HFFc6 (cell line): Measurements from ENCODE around the gene PDE1A. TPM values are rescaled to one million over a fixed set of nuclear protein-coding genes. Genes with fewer than 3 reads are reported as not detected.

Source experiments
- DNase-seq: peaks from one replicate; pipeline ENCODE4 v3.0.0-alpha.2; 2018
- H3K27ac Mint-ChIP-seq: 2 replicates; pipeline ENCODE4 v1.8.0; 2020; ENCODE audit warnings: mild to moderate bottlenecking, mixed read lengths
- H3K27me3 Mint-ChIP-seq: 2 replicates; pipeline ENCODE4 v1.8.0; 2021; ENCODE audit warnings: mild to moderate bottlenecking, moderate library complexity, mixed read lengths; ENCODE audit not compliant: insufficient read depth
- H3K36me3 Mint-ChIP-seq: 2 replicates; pipeline ENCODE4 v1.8.0; 2021; ENCODE audit warnings: low read depth, mixed read lengths
- H3K4me1 Mint-ChIP-seq: 2 replicates; pipeline ENCODE4 v1.8.0; 2020; ENCODE audit warnings: low read depth, mixed read lengths
- H3K4me3 Mint-ChIP-seq: 2 replicates; pipeline ENCODE4 v1.8.0; 2020; ENCODE audit warnings: mild to moderate bottlenecking, moderate library complexity, mixed read lengths
- H3K9me3 Mint-ChIP-seq: 2 replicates; pipeline ENCODE4 v1.8.0; 2020; ENCODE audit warnings: mild to moderate bottlenecking, mixed read lengths
- total RNA-seq, 6 experiments: library from RNA; stranded (reverse); fragmentation: NEBNext Ultra II Directional; extraction: Animal tissue kit (Norgen Biotek cat#: 25700); gene quantifications; 2 replicates in 1 of 6; 3 replicates in 5 of 6; pipeline ENCODE4 v1.2.3, GENCODE V29; 2021
- TF ChIP-seq, protein P1 (sequence below): fragments of 200-600 bp; sonication (generic); IDR thresholded peaks from 2 replicates; pipeline ENCODE4 v1.5.0; 2021; ENCODE audit warnings: antibody characterized with exemption, mild to moderate bottlenecking

PDE1A gene
- total RNA-seq, 6 experiments from 2014 or later, result 2.7 to 8.0 (median 3.9) TPM

DNA sequence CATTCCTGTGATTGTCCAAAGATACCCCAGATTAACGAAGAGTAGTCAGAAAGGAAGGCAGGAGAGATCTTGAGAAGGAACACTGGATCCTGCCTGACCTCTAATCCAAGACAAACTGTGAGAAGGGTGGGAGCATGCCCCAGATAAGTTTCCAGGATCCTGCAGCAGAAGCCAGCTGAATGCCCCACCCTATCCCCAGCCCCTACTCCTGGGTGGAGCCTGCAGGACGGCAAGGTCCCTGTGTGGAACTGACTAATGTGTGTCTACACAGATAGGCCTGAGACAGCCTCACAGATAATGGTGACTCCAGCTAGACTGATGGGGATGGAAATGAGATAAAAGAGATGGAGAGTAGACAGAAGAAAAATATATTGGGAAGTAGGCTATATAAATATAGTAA, 174.3 kb downstream of the PDE1A start:
- Mint-ChIP-seq H3K4me3 (no peak overlapping the region), H3K27me3 (peaks cover 4% of the 10 kb centered on the region; the same call in 1 of the 2 replicates), H3K36me3 (peaks cover 4% of the 10 kb centered on the region; the same call in 1 of the 2 replicates), H3K27ac (no peak overlapping the region), H3K9me3 (no peaks in the 10 kb centered on the region), H3K4me1 (no peaks in the 10 kb centered on the region)
- DNase-seq, result no peak
- TF ChIP-seq, protein P1, sequence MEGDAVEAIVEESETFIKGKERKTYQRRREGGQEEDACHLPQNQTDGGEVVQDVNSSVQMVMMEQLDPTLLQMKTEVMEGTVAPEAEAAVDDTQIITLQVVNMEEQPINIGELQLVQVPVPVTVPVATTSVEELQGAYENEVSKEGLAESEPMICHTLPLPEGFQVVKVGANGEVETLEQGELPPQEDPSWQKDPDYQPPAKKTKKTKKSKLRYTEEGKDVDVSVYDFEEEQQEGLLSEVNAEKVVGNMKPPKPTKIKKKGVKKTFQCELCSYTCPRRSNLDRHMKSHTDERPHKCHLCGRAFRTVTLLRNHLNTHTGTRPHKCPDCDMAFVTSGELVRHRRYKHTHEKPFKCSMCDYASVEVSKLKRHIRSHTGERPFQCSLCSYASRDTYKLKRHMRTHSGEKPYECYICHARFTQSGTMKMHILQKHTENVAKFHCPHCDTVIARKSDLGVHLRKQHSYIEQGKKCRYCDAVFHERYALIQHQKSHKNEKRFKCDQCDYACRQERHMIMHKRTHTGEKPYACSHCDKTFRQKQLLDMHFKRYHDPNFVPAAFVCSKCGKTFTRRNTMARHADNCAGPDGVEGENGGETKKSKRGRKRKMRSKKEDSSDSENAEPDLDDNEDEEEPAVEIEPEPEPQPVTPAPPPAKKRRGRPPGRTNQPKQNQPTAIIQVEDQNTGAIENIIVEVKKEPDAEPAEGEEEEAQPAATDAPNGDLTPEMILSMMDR, result no peak

DNA sequence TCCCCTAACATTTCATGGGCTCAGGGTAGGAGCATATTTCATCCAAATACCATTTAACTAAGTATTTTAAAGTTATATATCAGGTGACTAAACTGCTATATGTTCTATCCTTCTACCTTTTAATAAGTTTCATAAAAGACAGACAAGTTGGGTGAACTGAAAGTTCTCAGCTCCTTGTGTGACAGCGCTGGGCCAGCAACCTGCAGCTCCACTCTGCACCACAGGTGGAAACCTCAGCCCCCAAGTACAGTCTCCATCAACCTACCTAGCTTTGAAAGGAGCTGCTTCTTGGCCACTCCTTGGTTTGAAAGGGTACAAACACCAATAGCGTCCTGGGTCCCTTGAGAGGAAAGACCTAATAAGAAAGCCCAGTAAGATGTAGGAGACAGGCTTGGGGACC, 177.9 kb downstream of the PDE1A start:
- H3K36me3 Mint-ChIP-seq, result no peaks in the 10 kb centered on the region
- H3K27ac Mint-ChIP-seq, result no peak overlapping the region
- peaks cover 6% of the 10 kb centered on the region; the same call in 1 of the 2 replicates for H3K27me3 Mint-ChIP-seq
- DNase-seq, result no peak
- TF ChIP-seq, protein P1, result no peak
- H3K4me3 Mint-ChIP-seq, result no peak overlapping the region
- H3K9me3 Mint-ChIP-seq, result no peaks in the 10 kb centered on the region
- peaks cover 14% of the 10 kb centered on the region for H3K4me1 Mint-ChIP-seq

DNA sequence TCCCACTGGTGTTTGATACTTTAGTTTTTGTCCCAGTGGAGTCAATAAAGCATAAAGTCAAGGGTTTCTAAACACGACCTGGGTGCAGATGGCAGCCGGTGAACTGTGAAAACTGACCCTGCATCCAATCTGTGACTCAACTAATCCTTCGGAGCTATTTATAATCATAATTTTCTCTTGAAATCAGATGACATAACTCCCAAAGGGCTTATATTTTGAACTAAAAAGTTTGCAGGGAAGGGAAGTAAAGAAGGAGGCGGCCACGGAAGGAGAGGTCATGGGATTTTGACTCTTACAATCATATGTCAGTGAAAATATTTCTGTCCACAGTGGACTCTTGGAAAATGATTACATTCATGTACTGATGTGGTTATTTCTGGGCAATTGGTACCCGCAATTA, 178.5 kb downstream of the PDE1A start:
- Mint-ChIP-seq H3K4me1 (peaks cover 14% of the 10 kb centered on the region), H3K36me3 (no peaks in the 10 kb centered on the region), H3K4me3 (no peak overlapping the region), H3K27me3 (peaks cover 6% of the 10 kb centered on the region; the same call in 1 of the 2 replicates), H3K9me3 (no peaks in the 10 kb centered on the region), H3K27ac (no peak overlapping the region)
- DNase-seq, result no peak
- TF ChIP-seq, protein P1, result no peak

DNA sequence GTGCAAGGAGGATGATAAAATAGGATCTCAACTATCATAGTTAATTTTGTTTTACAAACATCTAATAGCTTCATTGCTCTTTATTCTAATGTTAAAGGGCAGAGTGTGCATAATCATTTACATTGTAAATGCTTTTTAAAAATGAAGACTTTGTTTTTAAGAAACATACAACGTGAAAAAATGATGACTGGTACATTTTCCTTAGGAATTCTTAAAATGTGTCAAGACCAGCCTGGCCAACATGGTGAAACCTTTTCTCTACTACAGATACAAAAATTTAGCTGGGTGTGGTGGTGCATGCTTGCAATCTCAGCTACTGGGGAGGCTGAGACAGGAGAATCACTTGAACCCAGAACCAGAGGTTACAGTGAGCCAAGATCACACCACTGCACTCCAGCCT, 179.0 kb downstream of the PDE1A start:
- Mint-ChIP-seq H3K4me1 (peaks cover 14% of the 10 kb centered on the region), H3K27ac (no peak overlapping the region), H3K4me3 (no peak overlapping the region)

DNA sequence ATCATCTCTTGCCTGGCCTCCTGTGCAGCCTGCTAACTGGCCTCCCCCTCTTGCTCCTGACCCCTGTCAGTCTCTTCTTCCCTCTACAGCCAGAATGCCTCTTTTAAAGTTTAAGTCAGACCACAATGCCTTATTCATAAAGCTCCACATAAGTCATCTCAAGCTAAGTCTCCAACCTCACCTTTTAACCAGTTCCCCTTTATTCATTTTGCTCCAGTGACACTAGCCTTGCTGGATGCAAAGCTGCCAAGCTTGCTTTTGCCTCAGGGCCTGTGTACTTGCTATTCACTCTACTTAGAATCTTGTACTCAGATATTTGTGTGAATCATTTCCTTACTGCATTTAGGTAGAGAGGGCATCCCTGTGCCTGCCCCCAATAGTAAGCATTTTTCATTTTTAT, 180.9 kb downstream of the PDE1A start:
- no peak overlapping the region for H3K27ac Mint-ChIP-seq

More for the DNA sequence above, 179.0 kb downstream of the PDE1A start:
- DNase-seq, result no peak
- H3K9me3 Mint-ChIP-seq, result no peaks in the 10 kb centered on the region
- TF ChIP-seq, protein P1, result no peak
- H3K27me3 Mint-ChIP-seq, result peaks cover 6% of the 10 kb centered on the region; the same call in 1 of the 2 replicates
- no peaks in the 10 kb centered on the region for H3K36me3 Mint-ChIP-seq

More for the DNA sequence above, 180.9 kb downstream of the PDE1A start:
- Mint-ChIP-seq H3K36me3 (no peaks in the 10 kb centered on the region), H3K4me1 (peaks cover 25% of the 10 kb centered on the region), H3K9me3 (no peaks in the 10 kb centered on the region), H3K4me3 (no peak overlapping the region), H3K27me3 (peaks cover 6% of the 10 kb centered on the region; the same call in 1 of the 2 replicates)
- TF ChIP-seq, protein P1, result no peak
- DNase-seq, result peak; percentile 43
